Erythroblast (primary cell): ENCODE results near the gene CMTM7.

Experiments used
- GATA1 ChIP-seq: IDR thresholded peaks from 2 replicates; pipeline ENCODE4 v1.6.1; 2011; ENCODE audit warnings: low read depth, mild to moderate bottlenecking, control low read depth, low read length, moderate library complexity
- POLR2A ChIP-seq: IDR thresholded peaks from 2 replicates; pipeline ENCODE4 v1.6.1; 2011; ENCODE audit warnings: mild to moderate bottlenecking, low read length

- no peak for TF ChIP-seq POLR2A
- no peak for TF ChIP-seq GATA1
Measured at GRCh38 chr3:32398531-32398930, 6.9 kb downstream of the CMTM7 start.
